GM12864 (cell line): ENCODE results near the gene BUD23.

Experiments
- DNase-seq: peaks from one replicate; pipeline ENCODE4 v3.0.0-alpha.2; 2011; ENCODE audit warnings: low read depth
- H3K4me3 ChIP-seq: 2 replicates; pipeline ENCODE4 v1.5.1; 2011; ENCODE audit warnings: mild to moderate bottlenecking, low read depth, low read length, control low read depth
- CTCF ChIP-seq: IDR thresholded peaks from 2 replicates; pipeline ENCODE4 v1.5.1; 2011; ENCODE audit warnings: low read depth, mild to moderate bottlenecking, moderate library complexity, low read length, control low read depth, inconsistent platforms; ENCODE audit errors: missing control alignments

The BUD23 gene

GRCh38 chr7:73645643-73646174 is 37.7 kb upstream of the BUD23 start:
- TF ChIP-seq CTCF = no peak
- DNase-seq = no peak
- H3K4me3 ChIP-seq = no peak overlapping the region

GRCh38 chr7:73646785-73647724 is 36.3 kb upstream of the BUD23 start:
- TF ChIP-seq CTCF = no peak
- no peak for DNase-seq
- H3K4me3 ChIP-seq = no peak overlapping the region

- no peak for TF ChIP-seq CTCF
- DNase-seq = no peak
Measured at GRCh38 chr7:73647725-73648592, 35.4 kb upstream of the BUD23 start.

GRCh38 chr7:73648593-73649332 is 34.6 kb upstream of the BUD23 start:
- DNase-seq = no peak
- no peak for TF ChIP-seq CTCF
- H3K4me3 ChIP-seq = no peak overlapping the region

More at GRCh38 chr7:73647725-73648592, 35.4 kb upstream of the BUD23 start:
- H3K4me3 ChIP-seq = no peak overlapping the region

DNA sequence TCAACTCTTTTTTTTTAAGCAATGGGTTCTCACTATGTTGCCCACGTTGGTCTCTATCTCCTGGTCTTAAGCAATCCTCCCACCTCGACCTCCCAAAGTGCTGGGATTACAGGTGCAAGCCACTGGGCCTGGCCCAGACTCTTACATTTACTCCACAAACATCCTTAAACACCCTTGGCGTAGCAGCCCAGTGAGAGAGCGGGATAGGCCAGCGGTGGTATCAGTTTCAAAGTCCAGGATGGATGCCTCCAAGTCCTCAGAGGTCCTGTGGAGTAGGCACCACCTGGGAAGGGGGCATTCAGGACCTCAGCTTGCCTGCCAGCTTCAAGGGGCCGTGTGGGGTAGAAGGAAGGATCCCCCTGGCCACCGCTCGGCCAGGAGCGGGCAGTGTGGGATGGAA is 33.8 kb upstream of the BUD23 start:
- no peak for TF ChIP-seq CTCF
- no peak for DNase-seq
- no peak overlapping the region for H3K4me3 ChIP-seq

DNA sequence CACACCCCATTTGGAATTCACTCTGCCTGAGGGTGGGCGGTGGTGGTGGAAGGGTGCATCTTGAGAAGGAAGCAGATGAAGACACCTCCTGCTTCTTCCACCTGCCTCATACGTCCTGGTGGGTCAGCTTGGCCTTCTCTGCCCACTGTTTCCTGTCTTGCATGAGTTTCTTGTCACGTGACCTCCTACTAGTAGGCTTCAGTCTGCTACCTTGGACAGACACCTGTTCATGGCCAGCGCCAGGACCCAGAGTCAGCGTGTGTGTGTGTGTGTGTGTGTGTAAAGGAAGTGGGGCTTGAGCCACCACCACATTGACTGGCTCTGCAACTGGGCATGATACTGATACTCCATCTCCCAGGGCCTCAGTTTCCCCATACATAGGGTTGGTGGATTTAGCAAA is 32.9 kb upstream of the BUD23 start:
- no peak for DNase-seq
- no peak overlapping the region for H3K4me3 ChIP-seq
- TF ChIP-seq CTCF = no peak
